Measurements from ENCODE around the gene CEP162.

DNA sequence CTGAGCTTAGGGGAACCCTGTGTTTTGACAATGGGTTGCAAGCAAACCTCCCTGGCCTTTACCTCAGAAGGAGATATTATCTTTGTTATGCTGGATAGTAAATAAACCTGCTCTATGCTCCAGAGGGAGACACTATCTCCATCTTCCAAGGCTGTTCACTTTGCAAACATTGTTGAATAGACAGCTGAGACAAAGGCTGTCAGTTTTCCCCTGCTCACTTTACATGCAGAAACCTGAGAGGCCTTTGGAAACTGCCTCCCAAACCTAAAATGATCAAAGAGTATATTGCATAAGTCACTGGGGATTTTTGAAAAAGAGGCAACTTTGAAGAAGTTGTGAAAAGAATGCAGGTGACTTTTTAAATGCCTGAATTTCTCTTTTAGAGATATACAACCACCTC lies 132.3 kb downstream of the CEP162 start:
- TF ChIP-seq EZH2 (IDR thresholded peaks at IDR 0.05; ENCODE audit: insufficient read depth, poor library complexity, severe bottlenecking) = no peak
- TF ChIP-seq EZH2phosphoT487 (IDR thresholded peaks at IDR 0.05; ENCODE audit: insufficient read depth, low read depth) = no peak

Data from GM23248 (cell line).